ENCODE results near the gene KIAA1549.

DNA sequence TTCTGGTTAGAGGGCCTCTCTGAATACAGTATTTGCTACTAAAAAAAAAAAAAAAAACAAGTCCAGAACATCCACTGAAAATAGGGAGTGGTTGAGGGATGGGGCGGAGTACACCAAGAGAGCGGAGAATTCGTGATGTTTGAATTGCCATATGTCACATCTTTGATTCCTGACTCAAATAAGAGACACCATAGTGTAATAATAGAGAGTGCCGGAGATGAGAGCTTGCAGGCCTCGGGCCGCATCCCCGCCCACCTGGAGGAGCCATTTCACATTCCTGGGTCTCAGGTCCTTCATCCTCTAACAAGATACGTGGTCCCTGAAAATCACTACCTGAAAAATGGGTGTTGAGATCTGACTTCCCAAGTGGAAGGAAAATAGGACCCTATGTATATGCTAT, 46.8 kb downstream of the KIAA1549 start:
- no peak for TF ChIP-seq POLR2AphosphoS5 (IDR thresholded peaks at IDR 0.05; ENCODE audit: borderline replicate concordance, low read depth, low read length)
- TF ChIP-seq EZH2 (IDR thresholded peaks at IDR 0.05): no peak
- TF ChIP-seq FOXP2 (optimal IDR thresholded peaks at IDR 0.05; ENCODE audit: control extremely low read depth, extremely low read length, insufficient read depth): no peak
